Measurements from ENCODE around the gene GTF3C2. TPM values are rescaled to one million over a fixed set of nuclear protein-coding genes. Genes with fewer than 3 reads are reported as not detected.

GTF3C2 gene
- total and polyA plus RNA-seq, 9 of the 15 experiments (the other 6 are each of a cell fraction or from before 2014, with no cell fraction given), result 35.5 to 96.8 (median 53.0) TPM

DNA sequence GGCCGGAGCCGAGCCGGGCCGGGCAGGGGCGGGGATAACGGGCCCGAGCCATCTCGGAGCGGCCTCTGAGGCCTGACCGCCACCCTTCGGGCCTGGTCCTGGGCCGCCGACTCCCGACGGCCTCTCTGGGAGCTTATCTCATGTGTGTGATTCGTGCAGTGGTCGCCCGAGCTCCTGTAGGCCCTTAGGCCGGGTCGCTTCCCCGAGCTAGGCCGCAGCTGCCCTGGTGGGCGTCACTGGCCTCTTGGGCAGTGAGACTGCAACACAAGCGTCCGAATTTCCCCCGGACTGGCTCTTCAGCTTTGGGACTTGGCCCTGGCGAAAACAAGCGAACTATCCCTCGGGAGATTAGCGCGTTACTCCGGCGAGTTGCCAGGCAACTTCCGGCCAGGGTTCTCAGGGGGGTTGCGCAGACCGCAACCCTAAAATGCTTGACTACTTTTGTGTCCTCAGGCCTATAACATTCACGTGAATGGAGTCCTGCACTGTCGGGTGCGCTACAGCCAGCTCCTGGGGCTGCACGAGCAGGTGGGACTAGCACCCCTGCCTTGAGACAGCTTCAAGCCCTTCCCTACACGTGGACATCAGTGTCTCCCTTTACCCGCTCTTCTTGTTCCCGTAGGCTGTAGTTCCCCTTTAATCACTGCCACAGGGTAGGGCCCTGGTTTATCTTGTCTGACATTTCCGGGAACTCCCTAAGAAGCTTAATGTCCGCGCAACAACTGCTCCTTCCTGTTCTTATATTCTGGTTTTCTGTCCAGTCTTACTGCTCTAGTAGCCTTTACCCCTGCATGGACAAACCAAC, 14.5 kb upstream of the GTF3C2 start (continued):
- TF ChIP-seq, protein P1, sequence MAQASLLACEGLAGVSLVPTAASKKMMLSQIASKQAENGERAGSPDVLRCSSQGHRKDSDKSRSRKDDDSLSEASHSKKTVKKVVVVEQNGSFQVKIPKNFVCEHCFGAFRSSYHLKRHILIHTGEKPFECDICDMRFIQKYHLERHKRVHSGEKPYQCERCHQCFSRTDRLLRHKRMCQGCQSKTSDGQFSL (CRISPR knock-in tag; IDR thresholded peaks at IDR 0.05), result no peak
- TF ChIP-seq, protein P1 (tag; IDR thresholded peaks at IDR 0.05), result no peak
- peak; percentile 48; the same call in 1 of the 2 replicates for TF ChIP-seq NR2C2 (CRISPR knock-in tag; IDR thresholded peaks at IDR 0.05)
- peak; percentile 1; the same call in 1 of the 2 replicates for TF ChIP-seq NR2C2 (tag; IDR thresholded peaks at IDR 0.05)
- no peak for TF ChIP-seq ZNF239 (CRISPR knock-in tag; IDR thresholded peaks at IDR 0.05)
- TF ChIP-seq ZC3H4 (CRISPR knock-in tag; IDR thresholded peaks at IDR 0.05; ENCODE audit: borderline replicate concordance), result no peak
- TF ChIP-seq, protein P2, sequence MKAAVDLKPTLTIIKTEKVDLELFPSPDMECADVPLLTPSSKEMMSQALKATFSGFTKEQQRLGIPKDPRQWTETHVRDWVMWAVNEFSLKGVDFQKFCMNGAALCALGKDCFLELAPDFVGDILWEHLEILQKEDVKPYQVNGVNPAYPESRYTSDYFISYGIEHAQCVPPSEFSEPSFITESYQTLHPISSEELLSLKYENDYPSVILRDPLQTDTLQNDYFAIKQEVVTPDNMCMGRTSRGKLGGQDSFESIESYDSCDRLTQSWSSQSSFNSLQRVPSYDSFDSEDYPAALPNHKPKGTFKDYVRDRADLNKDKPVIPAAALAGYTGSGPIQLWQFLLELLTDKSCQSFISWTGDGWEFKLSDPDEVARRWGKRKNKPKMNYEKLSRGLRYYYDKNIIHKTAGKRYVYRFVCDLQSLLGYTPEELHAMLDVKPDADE (conservative IDR thresholded peaks at IDR 0.05; ENCODE audit: control insufficient read depth, low read depth, low read length), result peak; percentile 40; the same call in 1 of the 2 replicates
- TF ChIP-seq RBBP5 (IDR thresholded peaks at IDR 0.05; ENCODE audit: borderline replicate concordance, insufficient read depth, low read length, poor library complexity, severe bottlenecking), result no peak
- no peak for TF ChIP-seq PHF21A (IDR thresholded peaks at IDR 0.05; ENCODE audit: borderline replicate concordance, low read depth)
- TF ChIP-seq, protein P3, sequence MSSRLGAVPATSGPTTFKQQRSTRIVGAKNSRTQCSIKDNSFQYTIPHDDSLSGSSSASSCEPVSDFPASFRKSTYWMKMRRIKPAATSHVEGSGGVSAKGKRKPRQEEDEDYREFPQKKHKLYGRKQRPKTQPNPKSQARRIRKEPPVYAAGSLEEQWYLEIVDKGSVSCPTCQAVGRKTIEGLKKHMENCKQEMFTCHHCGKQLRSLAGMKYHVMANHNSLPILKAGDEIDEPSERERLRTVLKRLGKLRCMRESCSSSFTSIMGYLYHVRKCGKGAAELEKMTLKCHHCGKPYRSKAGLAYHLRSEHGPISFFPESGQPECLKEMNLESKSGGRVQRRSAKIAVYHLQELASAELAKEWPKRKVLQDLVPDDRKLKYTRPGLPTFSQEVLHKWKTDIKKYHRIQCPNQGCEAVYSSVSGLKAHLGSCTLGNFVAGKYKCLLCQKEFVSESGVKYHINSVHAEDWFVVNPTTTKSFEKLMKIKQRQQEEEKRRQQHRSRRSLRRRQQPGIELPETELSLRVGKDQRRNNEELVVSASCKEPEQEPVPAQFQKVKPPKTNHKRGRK (tag; IDR thresholded peaks at IDR 0.05), result no peak
- TF ChIP-seq KLF6 (CRISPR knock-in tag; IDR thresholded peaks at IDR 0.05; ENCODE audit: borderline replicate concordance), result peak; percentile 45; the same call in 1 of the 2 replicates
- TF ChIP-seq, protein P4, sequence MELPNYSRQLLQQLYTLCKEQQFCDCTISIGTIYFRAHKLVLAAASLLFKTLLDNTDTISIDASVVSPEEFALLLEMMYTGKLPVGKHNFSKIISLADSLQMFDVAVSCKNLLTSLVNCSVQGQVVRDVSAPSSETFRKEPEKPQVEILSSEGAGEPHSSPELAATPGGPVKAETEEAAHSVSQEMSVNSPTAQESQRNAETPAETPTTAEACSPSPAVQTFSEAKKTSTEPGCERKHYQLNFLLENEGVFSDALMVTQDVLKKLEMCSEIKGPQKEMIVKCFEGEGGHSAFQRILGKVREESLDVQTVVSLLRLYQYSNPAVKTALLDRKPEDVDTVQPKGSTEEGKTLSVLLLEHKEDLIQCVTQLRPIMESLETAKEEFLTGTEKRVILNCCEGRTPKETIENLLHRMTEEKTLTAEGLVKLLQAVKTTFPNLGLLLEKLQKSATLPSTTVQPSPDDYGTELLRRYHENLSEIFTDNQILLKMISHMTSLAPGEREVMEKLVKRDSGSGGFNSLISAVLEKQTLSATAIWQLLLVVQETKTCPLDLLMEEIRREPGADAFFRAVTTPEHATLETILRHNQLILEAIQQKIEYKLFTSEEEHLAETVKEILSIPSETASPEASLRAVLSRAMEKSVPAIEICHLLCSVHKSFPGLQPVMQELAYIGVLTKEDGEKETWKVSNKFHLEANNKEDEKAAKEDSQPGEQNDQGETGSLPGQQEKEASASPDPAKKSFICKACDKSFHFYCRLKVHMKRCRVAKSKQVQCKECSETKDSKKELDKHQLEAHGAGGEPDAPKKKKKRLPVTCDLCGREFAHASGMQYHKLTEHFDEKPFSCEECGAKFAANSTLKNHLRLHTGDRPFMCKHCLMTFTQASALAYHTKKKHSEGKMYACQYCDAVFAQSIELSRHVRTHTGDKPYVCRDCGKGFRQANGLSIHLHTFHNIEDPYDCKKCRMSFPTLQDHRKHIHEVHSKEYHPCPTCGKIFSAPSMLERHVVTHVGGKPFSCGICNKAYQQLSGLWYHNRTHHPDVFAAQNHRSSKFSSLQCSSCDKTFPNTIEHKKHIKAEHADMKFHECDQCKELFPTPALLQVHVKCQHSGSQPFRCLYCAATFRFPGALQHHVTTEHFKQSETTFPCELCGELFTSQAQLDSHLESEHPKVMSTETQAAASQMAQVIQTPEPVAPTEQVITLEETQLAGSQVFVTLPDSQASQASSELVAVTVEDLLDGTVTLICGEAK (IDR thresholded peaks at IDR 0.05), result peak; percentile 71
- TF ChIP-seq, protein P4 (CRISPR knock-in tag; IDR thresholded peaks at IDR 0.05), result no peak
- TF ChIP-seq ARID2 (IDR thresholded peaks at IDR 0.05), result no peak
